ENCODE results near the gene CNTNAP5. TPM values are rescaled to one million over a fixed set of nuclear protein-coding genes. Genes with fewer than 3 reads are reported as not detected.
"Not testable (repeated sequence)": the region's sequence is repeated elsewhere in the genome, so short reads cannot be mapped to it uniquely, and the experiment has no call there.

The CNTNAP5 gene
- total RNA-seq, 3 donors from 2014 or later: 3.3 TPM; not detected in 2

- intact Hi-C loops (cut with DNase I, micrococcal nuclease): no loop called here
- no peak for TF ChIP-seq CTCF (IDR thresholded peaks at IDR 0.05)
- H3K36me3 ChIP-seq (ENCODE audit: low read depth): no peaks in the 10 kb centered on the region
- H3K4me3 ChIP-seq: no peak overlapping the region
- no peak for ATAC-seq
- DNase-seq: no peak
- no peaks in the 10 kb centered on the region for H3K4me1 ChIP-seq (ENCODE audit: low read depth)
- H3K9me3 ChIP-seq: no peaks in the 10 kb centered on the region
These were observed 377.2 kb downstream of the CNTNAP5 start for GRCh38 chr2:124402274-124402673.

- H3K9me3 ChIP-seq; DNase-seq; H3K4me3 ChIP-seq; H3K4me1 ChIP-seq (ENCODE audit: low read depth); H3K36me3 ChIP-seq (ENCODE audit: low read depth); intact Hi-C loops (cut with DNase I, micrococcal nuclease); ATAC-seq: not testable (repeated sequence)
These were observed 382.9 kb downstream of the CNTNAP5 start for GRCh38 chr2:124407836-124408534.

- H3K4me3 ChIP-seq: no peak overlapping the region
- H3K4me1 ChIP-seq (ENCODE audit: low read depth): no peaks in the 10 kb centered on the region
- DNase-seq: no peak
- intact Hi-C loops (cut with DNase I, micrococcal nuclease): no loop called here
- no peak for ATAC-seq
- no peak for TF ChIP-seq CTCF (IDR thresholded peaks at IDR 0.05)
- H3K9me3 ChIP-seq: no peaks in the 10 kb centered on the region
- H3K36me3 ChIP-seq (ENCODE audit: low read depth): no peaks in the 10 kb centered on the region
These were observed 399.0 kb downstream of the CNTNAP5 start for GRCh38 chr2:124424074-124424473.

- Histone ChIP-seq H3K9me3 (no peaks in the 10 kb centered on the region), H3K36me3 (ENCODE audit: low read depth) (no peaks in the 10 kb centered on the region), H3K4me1 (ENCODE audit: low read depth) (no peaks in the 10 kb centered on the region), H3K4me3 (no peak overlapping the region)
- DNase-seq (no peak), ATAC-seq (no peak)
- intact Hi-C loops (cut with DNase I, micrococcal nuclease): no loop called here
- no peak for TF ChIP-seq CTCF (IDR thresholded peaks at IDR 0.05)
These were observed 401.0 kb downstream of the CNTNAP5 start for GRCh38 chr2:124426122-124426521.

- TF ChIP-seq CTCF (IDR thresholded peaks at IDR 0.05): no peak
- Histone ChIP-seq H3K9me3 (no peaks in the 10 kb centered on the region), H3K4me3 (no peak overlapping the region), H3K4me1 (ENCODE audit: low read depth) (no peaks in the 10 kb centered on the region), H3K36me3 (ENCODE audit: low read depth) (no peaks in the 10 kb centered on the region)
- ATAC-seq: no peak
- DNase-seq: no peak
- intact Hi-C loops (cut with DNase I, micrococcal nuclease): no loop called here
These were observed 401.5 kb downstream of the CNTNAP5 start for GRCh38 chr2:124426625-124427024.

- TF ChIP-seq CTCF (IDR thresholded peaks at IDR 0.05): no peak
- intact Hi-C loops (cut with DNase I, micrococcal nuclease): no loop called here
These were observed 412.7 kb downstream of the CNTNAP5 start for GRCh38 chr2:124437811-124438210.

More at GRCh38 chr2:124437811-124438210, 412.7 kb downstream of the CNTNAP5 start:
- H3K4me3 ChIP-seq: no peak overlapping the region
- H3K9me3 ChIP-seq: no peaks in the 10 kb centered on the region
- ATAC-seq (no peak), DNase-seq (no peak)
- no peaks in the 10 kb centered on the region for H3K36me3 ChIP-seq (ENCODE audit: low read depth)
- H3K4me1 ChIP-seq (ENCODE audit: low read depth): no peaks in the 10 kb centered on the region
